Natural killer cell (primary cell): ENCODE results near the gene PRR36. TPM values are rescaled to one million over a fixed set of nuclear protein-coding genes. Genes with fewer than 3 reads are reported as not detected.

ENCODE experiments used
- ATAC-seq, 3 donors: fragments of 150-1000 bp in 2 of 3; fragments of 200-7000 bp in 1 of 3; cut with Tn5 transposase; 1 replicate in 1 of 3; 2 replicates in 2 of 3; pipeline ENCODE4 v1.10.0; 2021; ENCODE audit warnings: mild to moderate bottlenecking in 2 of 3, moderate library complexity in 2 of 3
- DNase-seq, 2 donors: peaks; one replicate each; pipeline versions ENCODE4 v3.0.0 to v3.0.0-alpha.2; 2013 to 2021; ENCODE audit warnings: mixed read lengths in 1 of 2
- H3K27ac ChIP-seq: one replicate; pipeline ENCODE4 v1.5.1; 2013; ENCODE audit warnings: mild to moderate bottlenecking, low read length
- H3K27me3 ChIP-seq: one replicate; pipeline ENCODE4 v1.6.1; 2013; ENCODE audit warnings: low read length; ENCODE audit not compliant: control insufficient read depth, insufficient read depth
- H3K36me3 ChIP-seq: one replicate; pipeline ENCODE4 v1.6.1; 2013; ENCODE audit warnings: low read length; ENCODE audit not compliant: control insufficient read depth, insufficient read depth
- H3K4me1 ChIP-seq: one replicate; pipeline ENCODE4 v1.6.1; 2013; ENCODE audit warnings: low read length; ENCODE audit not compliant: control insufficient read depth, insufficient read depth
- H3K4me3 ChIP-seq: one replicate; pipeline ENCODE4 v1.5.1; 2013; ENCODE audit warnings: low read length
- H3K9me3 ChIP-seq: one replicate; pipeline ENCODE4 v1.6.1; 2013; ENCODE audit warnings: low read length; ENCODE audit not compliant: control insufficient read depth, insufficient read depth
- H3K27ac Mint-ChIP-seq, 2 donors: one replicate each; pipeline ENCODE4 v1.8.0; 2022; ENCODE audit warnings: mild to moderate bottlenecking in 2 of 2, mixed read lengths in 2 of 2, moderate library complexity in 1 of 2
- H3K27me3 Mint-ChIP-seq, 2 donors: one replicate each; pipeline ENCODE4 v1.8.0; 2022; ENCODE audit warnings: low read depth in 2 of 2, mixed read lengths in 2 of 2
- H3K36me3 Mint-ChIP-seq: one replicate; pipeline ENCODE4 v1.8.0; 2022; ENCODE audit warnings: mixed read lengths
- H3K4me1 Mint-ChIP-seq, 2 donors: one replicate each; pipeline ENCODE4 v1.8.0; 2022; ENCODE audit warnings: mixed read lengths in 2 of 2
- H3K4me3 Mint-ChIP-seq: one replicate; pipeline ENCODE4 v1.8.0; 2022; ENCODE audit warnings: mild to moderate bottlenecking, moderate library complexity, mixed read lengths
- H3K9me3 Mint-ChIP-seq, 2 donors: one replicate each; pipeline ENCODE4 v1.8.0; 2022; ENCODE audit warnings: mixed read lengths in 2 of 2
- WGBS: methylation state at CpG from one replicate; pipeline ENCODE4 v1.1.7; 2013; ENCODE audit warnings: missing lambda C conversion rate; ENCODE audit not compliant: insufficient coverage; 5-methylcytosine and 5-hydroxymethylcytosine counted together
- intact Hi-C: fragments of 100-400 bp; cut with micrococcal nuclease; formaldehyde crosslinking; loops from one replicate; pipeline ENCODE4 v1.14.2; 2022
- total RNA-seq, 4 donors: library from RNA; stranded (reverse); fragments of 120-200 nt in 1 of 4; gene quantifications; one replicate each; pipeline versions ENCODE4 v1.2.3 to v1.2.4, GENCODE V29; 2013 to 2022
- TF ChIP-seq, protein P1 (sequence below): fragments of 200-600 bp; IDR thresholded peaks from one replicate; pipeline ENCODE4 v1.8.0; 2022; ENCODE audit warnings: antibody characterized with exemption

The PRR36 gene
- total RNA-seq, 3 donors from 2014 or later (not counting 1 experiment from before 2014, with no cell fraction given): 0.11 to 0.13 (median 0.12) TPM

DNA sequence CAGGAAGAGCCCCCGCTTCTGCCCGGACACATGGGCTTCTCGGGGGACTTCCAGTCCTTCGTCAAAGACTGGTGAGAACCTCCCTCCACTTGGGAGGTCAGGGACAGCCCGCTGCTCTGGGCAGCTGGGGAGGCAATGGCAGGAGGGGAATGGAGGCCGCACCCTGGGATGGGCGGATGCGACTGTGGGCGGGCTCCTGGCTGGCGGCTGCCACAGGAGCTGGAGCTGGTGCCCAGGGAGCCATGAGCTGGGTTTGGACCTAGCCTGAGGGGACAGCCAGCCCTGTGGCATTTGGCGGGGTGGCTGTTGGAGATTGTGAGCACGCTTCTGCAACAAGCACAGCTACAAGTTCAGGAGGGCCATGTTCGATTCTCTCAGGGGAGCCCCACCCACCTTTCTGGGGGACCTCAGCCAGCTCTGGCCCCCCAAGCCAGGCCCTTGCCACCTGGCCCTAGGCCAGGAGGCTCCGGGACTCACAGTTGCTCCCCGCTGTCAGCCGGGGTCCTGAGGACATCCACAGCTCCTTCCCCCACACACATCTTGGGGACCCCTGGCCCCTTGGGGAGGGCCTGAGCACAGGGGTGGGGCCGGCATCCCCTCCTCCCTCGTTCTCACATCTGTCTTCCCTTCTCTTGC, 37.4 kb upstream of the PRR36 start:
- 96% methylated on average over 18 of the region's 18 CpGs for WGBS
- Histone ChIP-seq H3K36me3 (peaks cover 32% of the 10 kb centered on the region), H3K27ac (no peak overlapping the region), H3K4me1 (peaks cover 13% of the 10 kb centered on the region), H3K4me3 (no peak overlapping the region), H3K27me3 (peaks cover 13% of the 10 kb centered on the region), H3K9me3 (no peaks in the 10 kb centered on the region)
- ATAC-seq (no peak), DNase-seq (no peak)
- Mint-ChIP-seq H3K36me3 (no peaks in the 10 kb centered on the region), H3K27ac (no peak overlapping the region), H3K4me1 (peaks cover 0 to 20% of the 10 kb centered on the region in 2 donors), H3K4me3 (no peak overlapping the region), H3K9me3 (no peaks in the 10 kb centered on the region), H3K27me3 (peaks cover 0 to 13% of the 10 kb centered on the region in 2 donors)
- TF ChIP-seq, protein P1, sequence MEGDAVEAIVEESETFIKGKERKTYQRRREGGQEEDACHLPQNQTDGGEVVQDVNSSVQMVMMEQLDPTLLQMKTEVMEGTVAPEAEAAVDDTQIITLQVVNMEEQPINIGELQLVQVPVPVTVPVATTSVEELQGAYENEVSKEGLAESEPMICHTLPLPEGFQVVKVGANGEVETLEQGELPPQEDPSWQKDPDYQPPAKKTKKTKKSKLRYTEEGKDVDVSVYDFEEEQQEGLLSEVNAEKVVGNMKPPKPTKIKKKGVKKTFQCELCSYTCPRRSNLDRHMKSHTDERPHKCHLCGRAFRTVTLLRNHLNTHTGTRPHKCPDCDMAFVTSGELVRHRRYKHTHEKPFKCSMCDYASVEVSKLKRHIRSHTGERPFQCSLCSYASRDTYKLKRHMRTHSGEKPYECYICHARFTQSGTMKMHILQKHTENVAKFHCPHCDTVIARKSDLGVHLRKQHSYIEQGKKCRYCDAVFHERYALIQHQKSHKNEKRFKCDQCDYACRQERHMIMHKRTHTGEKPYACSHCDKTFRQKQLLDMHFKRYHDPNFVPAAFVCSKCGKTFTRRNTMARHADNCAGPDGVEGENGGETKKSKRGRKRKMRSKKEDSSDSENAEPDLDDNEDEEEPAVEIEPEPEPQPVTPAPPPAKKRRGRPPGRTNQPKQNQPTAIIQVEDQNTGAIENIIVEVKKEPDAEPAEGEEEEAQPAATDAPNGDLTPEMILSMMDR: no peak
- intact Hi-C loops: no loop called here

DNA sequence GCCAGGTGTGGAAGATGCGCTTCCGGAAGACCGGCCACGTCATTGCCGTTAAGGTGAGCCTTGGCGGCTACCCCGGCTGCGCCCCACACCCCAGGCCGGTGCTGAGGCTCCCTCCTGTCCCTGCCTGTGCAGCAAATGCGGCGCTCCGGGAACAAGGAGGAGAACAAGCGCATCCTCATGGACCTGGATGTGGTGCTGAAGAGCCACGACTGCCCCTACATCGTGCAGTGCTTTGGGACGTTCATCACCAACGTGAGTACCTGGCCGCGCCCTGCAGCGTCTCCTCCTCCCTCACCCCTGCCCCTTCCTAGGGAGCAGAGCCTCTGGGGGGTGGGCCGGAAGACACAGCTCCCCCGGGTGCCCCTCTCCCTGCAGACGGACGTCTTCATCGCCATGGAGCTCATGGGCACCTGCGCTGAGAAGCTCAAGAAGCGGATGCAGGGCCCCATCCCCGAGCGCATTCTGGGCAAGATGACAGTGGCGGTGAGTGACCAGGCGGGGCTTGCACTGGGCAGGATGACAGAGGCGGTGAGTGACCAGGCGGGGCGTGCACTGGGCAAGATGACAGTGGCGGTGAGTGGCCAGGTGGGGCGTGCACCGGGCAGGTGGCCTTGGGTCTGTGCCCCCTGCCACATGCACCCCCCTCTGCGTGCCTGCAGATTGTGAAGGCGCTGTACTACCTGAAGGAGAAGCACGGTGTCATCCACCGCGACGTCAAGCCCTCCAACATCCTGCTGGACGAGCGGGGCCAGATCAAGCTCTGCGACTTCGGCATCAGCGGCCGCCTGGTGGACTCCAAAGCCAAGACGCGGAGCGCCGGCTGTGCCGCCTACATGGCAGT, 36.4 kb upstream of the PRR36 start:
- ATAC-seq: no peak
- H3K27me3 ChIP-seq: peaks cover 7% of the 10 kb centered on the region
- peaks cover 37% of the 10 kb centered on the region for H3K36me3 ChIP-seq
- no peaks in the 10 kb centered on the region for H3K9me3 Mint-ChIP-seq
- WGBS: 97% methylated on average over 54 of the region's 54 CpGs
- intact Hi-C loops: no loop called here
- H3K4me3 ChIP-seq: no peak overlapping the region
- no peaks in the 10 kb centered on the region for H3K36me3 Mint-ChIP-seq
- H3K4me1 Mint-ChIP-seq: peaks cover 0 to 28% of the 10 kb centered on the region in 2 donors
- H3K27ac ChIP-seq: no peak overlapping the region
- DNase-seq: no peak
- TF ChIP-seq, protein P1: no peak
- H3K27me3 Mint-ChIP-seq: peaks cover 0 to 8% of the 10 kb centered on the region in 2 donors
- peak overlapping the region; percentile 53 for H3K4me3 Mint-ChIP-seq
- H3K27ac Mint-ChIP-seq: no peak overlapping the region
- H3K4me1 ChIP-seq: peaks cover 11% of the 10 kb centered on the region
- H3K9me3 ChIP-seq: no peaks in the 10 kb centered on the region

DNA sequence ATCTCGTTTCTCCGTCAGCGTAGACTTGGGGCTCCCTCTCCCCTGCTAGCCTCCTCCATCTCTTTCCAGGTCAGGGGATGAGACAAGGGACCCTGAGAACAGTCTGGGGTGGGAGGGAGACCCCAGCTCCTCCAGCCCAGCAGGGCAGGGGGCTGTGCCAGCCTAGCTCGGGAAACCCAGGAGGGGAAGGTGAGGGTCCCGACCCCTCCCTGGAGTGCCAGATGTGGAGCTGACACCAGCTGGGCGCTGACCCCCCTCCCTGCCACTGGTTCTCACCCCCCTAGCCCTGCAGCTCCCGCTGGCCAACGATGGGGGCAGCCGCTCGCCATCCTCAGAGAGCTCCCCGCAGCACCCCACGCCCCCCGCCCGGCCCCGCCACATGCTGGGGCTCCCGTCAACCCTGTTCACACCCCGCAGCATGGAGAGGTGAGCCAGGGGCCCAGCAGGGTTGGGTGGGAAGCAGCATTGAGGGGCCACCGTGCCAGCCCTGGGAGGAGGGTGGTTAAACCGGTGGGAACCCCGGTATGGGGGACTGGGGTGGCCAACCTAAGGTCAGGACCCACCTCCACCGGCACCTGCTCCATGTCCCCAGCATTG, 35.4 kb upstream of the PRR36 start:
- Mint-ChIP-seq H3K27ac (no peak overlapping the region), H3K36me3 (no peaks in the 10 kb centered on the region), H3K9me3 (no peaks in the 10 kb centered on the region), H3K4me1 (peaks cover 8 to 38% of the 10 kb centered on the region in 2 donors), H3K27me3 (peaks cover 0 to 3% of the 10 kb centered on the region in 2 donors), H3K4me3 (no peak overlapping the region)
- no peak overlapping the region for H3K27ac ChIP-seq
- H3K9me3 ChIP-seq: no peaks in the 10 kb centered on the region
- DNase-seq (no peak), ATAC-seq (no peak)
- intact Hi-C loops: no loop called here
- peaks cover 41% of the 10 kb centered on the region for H3K36me3 ChIP-seq
- TF ChIP-seq, protein P1: no peak
- peaks cover 19% of the 10 kb centered on the region for H3K4me1 ChIP-seq
- H3K4me3 ChIP-seq: no peak overlapping the region
- 93% methylated on average over 21 of the region's 21 CpGs for WGBS
- peaks cover under 1% of the 10 kb centered on the region for H3K27me3 ChIP-seq
